Measurements from ENCODE around the gene INTS3. TPM values are rescaled to one million over a fixed set of nuclear protein-coding genes. Genes with fewer than 3 reads are reported as not detected.
A peak's percentile ranks its signal among the peaks of the same experiment; 100 is the strongest.

The INTS3 gene
- total and polyA plus RNA-seq, 9 of the 15 experiments (the other 6 are each of a cell fraction or from before 2014, with no cell fraction given), result 6.3 to 24.1 (median 14.3) TPM

GRCh38 chr1:153697191-153698019, 30.4 kb upstream of the INTS3 start (continued):
- TF ChIP-seq CHD7 (IDR thresholded peaks at IDR 0.05; ENCODE audit: low read depth, low read length) (no peak), SMARCB1 (IDR thresholded peaks at IDR 0.05; ENCODE audit: insufficient read length, low read depth) (no peak), LEF1 (IDR thresholded peaks at IDR 0.05) (0 out of 2 replicates have a peak, but pooled peaks have one; percentile 51), ARNT (IDR thresholded peaks at IDR 0.05) (no peak), ZBTB7A (IDR thresholded peaks at IDR 0.05; ENCODE audit: borderline replicate concordance, control insufficient read depth, low read depth, low read length) (peak; percentile 78; the same call in 1 of the 2 replicates), MCM2 (IDR thresholded peaks at IDR 0.05; ENCODE audit: low read depth) (no peak), ATF6 (CRISPR knock-in tag; IDR thresholded peaks at IDR 0.05) (no peak), HDAC3 (IDR thresholded peaks at IDR 0.05; ENCODE audit: borderline replicate concordance, partially characterized antibody) (peak; percentile 68), ZFP1 (CRISPR knock-in tag; IDR thresholded peaks at IDR 0.05) (no peak), XRCC4 (IDR thresholded peaks at IDR 0.05; ENCODE audit: extremely low read depth, insufficient read depth, insufficient read length) (no peak), CBX2 (IDR thresholded peaks at IDR 0.05; ENCODE audit: insufficient read depth, low read length, poor library complexity, severe bottlenecking) (no peak), ZSCAN29 (IDR thresholded peaks at IDR 0.05) (no peak), CREM (IDR thresholded peaks at IDR 0.05; ENCODE audit: low read depth) (no peak; the same call in none of the 2 replicates), ADNP (tag; IDR thresholded peaks at IDR 0.05) (no peak), DMBX1 (CRISPR knock-in tag; IDR thresholded peaks at IDR 0.05; ENCODE audit: borderline replicate concordance) (no peak)

All from K562 (cell line).